ENCODE results near the gene PHF21A. TPM values are rescaled to one million over a fixed set of nuclear protein-coding genes. Genes with fewer than 3 reads are reported as not detected.
A peak's percentile ranks its signal among the peaks of the same experiment; 100 is the strongest.

Gene PHF21A
- total and polyA plus RNA-seq, 4 donors: 32.1 to 52.2 (median 41.5) TPM

- Histone ChIP-seq H3K4me3 (ENCODE audit: low read depth, low read length) (no peak overlapping the region), H3K4me1 (ENCODE audit: control insufficient read depth, insufficient read depth, low read length) (no peaks in the 10 kb centered on the region), H3K36me3 (ENCODE audit: control insufficient read depth, insufficient read depth, low read length) (no peaks in the 10 kb centered on the region), H3K27me3 (ENCODE audit: control insufficient read depth, insufficient read depth, low read length) (no peaks in the 10 kb centered on the region), H3K27ac (ENCODE audit: low read depth, low read length) (no peak overlapping the region), H3K9me3 (ENCODE audit: control insufficient read depth, insufficient read depth, low read length) (no peaks in the 10 kb centered on the region)
- no peak for DNase-seq (ENCODE audit: low read depth in 4 of 6, low spot score in 6 of 6)
These were observed 6.3 kb downstream of the PHF21A start for GRCh38 chr11:46114961-46115360.

GRCh38 chr11:46114378-46114777 lies 6.9 kb downstream of the PHF21A start:
- 80% methylated on average over 2 of the region's 4 CpGs for WGBS (ENCODE audit: insufficient coverage)
- H3K4me1 ChIP-seq (ENCODE audit: control insufficient read depth, insufficient read depth, low read length): no peaks in the 10 kb centered on the region
- H3K9me3 ChIP-seq (ENCODE audit: control insufficient read depth, insufficient read depth, low read length): no peaks in the 10 kb centered on the region
- H3K4me3 ChIP-seq (ENCODE audit: low read depth, low read length): no peak overlapping the region
- no peaks in the 10 kb centered on the region for H3K27me3 ChIP-seq (ENCODE audit: control insufficient read depth, insufficient read depth, low read length)
- DNase-seq (ENCODE audit: low read depth in 4 of 6, low spot score in 6 of 6): no peak
- H3K27ac ChIP-seq (ENCODE audit: low read depth, low read length): no peak overlapping the region
- no peaks in the 10 kb centered on the region for H3K36me3 ChIP-seq (ENCODE audit: control insufficient read depth, insufficient read depth, low read length)

DNA sequence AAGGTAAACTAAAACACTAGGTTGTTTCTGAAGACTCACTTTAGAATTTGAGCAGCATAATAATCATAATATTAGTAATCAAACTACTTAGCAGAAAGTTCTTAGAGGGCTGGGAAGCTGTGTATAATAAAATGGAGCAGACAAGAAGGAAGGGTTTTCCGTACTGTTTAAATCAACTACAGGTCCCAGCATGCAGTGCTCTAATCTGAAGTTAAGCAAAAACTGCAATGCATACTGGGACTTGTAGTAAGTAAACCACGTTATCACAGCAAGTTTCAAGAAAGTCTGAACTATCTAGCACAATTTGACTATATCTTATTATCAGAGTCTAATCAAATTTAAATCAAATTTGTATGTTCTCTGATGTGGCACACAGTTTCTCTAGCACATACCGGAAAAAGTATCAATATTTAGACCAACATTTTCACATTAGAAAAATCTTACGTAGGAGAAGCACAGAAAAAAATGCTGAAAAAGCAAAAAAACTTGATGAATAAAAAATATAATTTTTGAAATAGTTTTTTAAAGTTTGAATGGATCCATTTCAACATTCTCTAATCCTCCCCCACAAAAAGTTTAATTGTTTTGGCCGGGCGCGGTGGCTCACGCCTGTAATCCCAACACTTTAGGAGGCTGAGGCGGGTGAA lies 8.2 kb downstream of the PHF21A start:
- 0% methylated on average over 1 of the region's 9 CpGs for WGBS (ENCODE audit: insufficient coverage)

GRCh38 chr11:46108751-46109150 lies 12.5 kb downstream of the PHF21A start:
- Histone ChIP-seq H3K27ac (ENCODE audit: low read depth, low read length) (no peak overlapping the region), H3K4me1 (ENCODE audit: control insufficient read depth, insufficient read depth, low read length) (no peaks in the 10 kb centered on the region), H3K9me3 (ENCODE audit: control insufficient read depth, insufficient read depth, low read length) (no peaks in the 10 kb centered on the region), H3K36me3 (ENCODE audit: control insufficient read depth, insufficient read depth, low read length) (no peaks in the 10 kb centered on the region), H3K27me3 (ENCODE audit: control insufficient read depth, insufficient read depth, low read length) (no peaks in the 10 kb centered on the region), H3K4me3 (ENCODE audit: low read depth, low read length) (no peak overlapping the region)
- 80% methylated on average over 1 of the region's 2 CpGs for WGBS (ENCODE audit: insufficient coverage)
- DNase-seq (ENCODE audit: low read depth in 4 of 6, low spot score in 6 of 6): no peak

More for the DNA sequence above, 8.2 kb downstream of the PHF21A start:
- H3K4me3 ChIP-seq (ENCODE audit: low read depth, low read length): no peak overlapping the region
- no peaks in the 10 kb centered on the region for H3K9me3 ChIP-seq (ENCODE audit: control insufficient read depth, insufficient read depth, low read length)
- H3K27ac ChIP-seq (ENCODE audit: low read depth, low read length): no peak overlapping the region
- DNase-seq (ENCODE audit: low read depth in 4 of 6, low spot score in 6 of 6): peak in 3 of 6 donors; percentile 51 to 93 (median 84)
- H3K27me3 ChIP-seq (ENCODE audit: control insufficient read depth, insufficient read depth, low read length): no peaks in the 10 kb centered on the region
- H3K4me1 ChIP-seq (ENCODE audit: control insufficient read depth, insufficient read depth, low read length): no peaks in the 10 kb centered on the region
- no peaks in the 10 kb centered on the region for H3K36me3 ChIP-seq (ENCODE audit: control insufficient read depth, insufficient read depth, low read length)

DNA sequence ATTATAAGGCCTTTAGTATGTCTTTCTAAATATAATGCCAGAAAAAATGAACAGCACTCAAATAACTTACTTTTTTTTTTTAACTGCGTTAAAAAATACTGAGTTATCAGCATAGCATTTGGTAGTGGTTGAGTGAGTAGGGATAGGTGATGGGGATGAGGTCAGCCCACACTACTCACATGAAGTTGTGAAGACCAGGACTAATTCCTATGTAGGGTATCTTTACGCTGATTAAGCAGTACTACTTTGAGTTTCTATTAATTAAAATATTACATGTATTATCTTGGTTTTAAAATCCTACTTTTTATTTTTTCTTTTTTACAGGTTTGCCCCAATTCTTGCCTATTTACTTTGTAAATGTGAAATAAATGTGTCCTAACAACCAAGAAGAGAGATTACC lies 13.5 kb downstream of the PHF21A start:
- H3K4me1 ChIP-seq (ENCODE audit: control insufficient read depth, insufficient read depth, low read length): no peaks in the 10 kb centered on the region
- no peak overlapping the region for H3K4me3 ChIP-seq (ENCODE audit: low read depth, low read length)
- no peaks in the 10 kb centered on the region for H3K9me3 ChIP-seq (ENCODE audit: control insufficient read depth, insufficient read depth, low read length)
- no peak for DNase-seq (ENCODE audit: low read depth in 4 of 6, low spot score in 6 of 6)
- no peaks in the 10 kb centered on the region for H3K36me3 ChIP-seq (ENCODE audit: control insufficient read depth, insufficient read depth, low read length)
- H3K27me3 ChIP-seq (ENCODE audit: control insufficient read depth, insufficient read depth, low read length): no peaks in the 10 kb centered on the region
- H3K27ac ChIP-seq (ENCODE audit: low read depth, low read length): no peak overlapping the region
- WGBS (ENCODE audit: insufficient coverage): no CpG with 5 or more reads among the region's 2 CpGs

- no CpG with 5 or more reads among the region's 4 CpGs for WGBS (ENCODE audit: insufficient coverage)
- Histone ChIP-seq H3K4me1 (ENCODE audit: control insufficient read depth, insufficient read depth, low read length) (no peaks in the 10 kb centered on the region), H3K4me3 (ENCODE audit: low read depth, low read length) (no peak overlapping the region), H3K9me3 (ENCODE audit: control insufficient read depth, insufficient read depth, low read length) (no peaks in the 10 kb centered on the region), H3K27ac (ENCODE audit: low read depth, low read length) (no peak overlapping the region), H3K36me3 (ENCODE audit: control insufficient read depth, insufficient read depth, low read length) (no peaks in the 10 kb centered on the region), H3K27me3 (ENCODE audit: control insufficient read depth, insufficient read depth, low read length) (no peaks in the 10 kb centered on the region)
- no peak for DNase-seq (ENCODE audit: low read depth in 4 of 6, low spot score in 6 of 6)
These were observed 13.9 kb downstream of the PHF21A start for GRCh38 chr11:46107408-46107718.

DNA sequence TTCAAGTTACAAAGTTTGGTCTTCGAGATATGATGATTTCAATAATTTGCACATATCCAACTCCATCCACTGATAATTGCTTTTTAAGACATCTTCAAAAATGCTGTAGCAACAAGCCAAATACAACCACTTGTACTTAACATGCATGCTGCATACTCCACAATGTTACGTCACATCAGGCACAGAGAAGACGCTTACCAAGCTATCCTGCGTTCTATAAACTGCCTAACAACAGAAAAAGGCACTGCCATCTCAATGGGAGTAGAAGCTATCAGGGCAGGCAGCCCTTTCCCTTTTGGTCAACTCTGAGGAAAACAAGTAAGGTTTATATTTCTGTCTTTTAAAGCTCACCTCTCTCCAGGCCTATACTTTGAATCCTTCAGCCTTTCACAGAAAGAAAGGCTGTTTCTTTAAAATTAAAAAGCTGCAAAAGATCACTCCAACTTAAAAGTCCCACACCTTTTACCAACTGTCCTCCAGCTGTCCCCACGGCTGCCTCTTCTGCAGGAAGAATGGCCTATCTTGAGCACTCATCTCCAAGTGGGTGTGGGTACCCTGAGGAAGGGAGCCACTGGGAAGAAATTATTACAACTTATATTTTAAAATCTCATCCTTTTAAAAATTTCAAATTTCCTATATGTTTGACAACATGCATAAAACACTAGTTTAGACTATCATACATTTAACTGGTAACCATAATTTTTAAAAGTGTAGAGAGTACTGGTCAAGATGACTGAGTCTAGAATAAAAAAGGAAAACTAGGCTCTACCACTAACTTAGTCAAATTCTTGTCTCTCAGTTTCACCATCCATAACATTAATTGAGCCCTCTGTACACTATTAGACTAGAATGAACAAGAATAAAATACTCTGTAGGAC lies 14.5 kb downstream of the PHF21A start:
- H3K27ac ChIP-seq (ENCODE audit: low read depth, low read length): peak overlapping the region; percentile 65
- peak in 3 of 6 donors; percentile 41 to 88 (median 83) for DNase-seq (ENCODE audit: low read depth in 4 of 6, low spot score in 6 of 6)
- H3K9me3 ChIP-seq (ENCODE audit: control insufficient read depth, insufficient read depth, low read length): no peaks in the 10 kb centered on the region
- no peak overlapping the region for H3K4me3 ChIP-seq (ENCODE audit: low read depth, low read length)
- WGBS (ENCODE audit: insufficient coverage): 0% methylated on average over 1 of the region's 5 CpGs
- no peaks in the 10 kb centered on the region for H3K27me3 ChIP-seq (ENCODE audit: control insufficient read depth, insufficient read depth, low read length)
- H3K4me1 ChIP-seq (ENCODE audit: control insufficient read depth, insufficient read depth, low read length): no peaks in the 10 kb centered on the region
- no peaks in the 10 kb centered on the region for H3K36me3 ChIP-seq (ENCODE audit: control insufficient read depth, insufficient read depth, low read length)

GRCh38 chr11:46105926-46106325 lies 15.3 kb downstream of the PHF21A start:
- WGBS (ENCODE audit: insufficient coverage): no CpG with 5 or more reads among the region's 2 CpGs
- no peaks in the 10 kb centered on the region for H3K36me3 ChIP-seq (ENCODE audit: control insufficient read depth, insufficient read depth, low read length)
- H3K4me1 ChIP-seq (ENCODE audit: control insufficient read depth, insufficient read depth, low read length): no peaks in the 10 kb centered on the region
- no peaks in the 10 kb centered on the region for H3K27me3 ChIP-seq (ENCODE audit: control insufficient read depth, insufficient read depth, low read length)
- H3K9me3 ChIP-seq (ENCODE audit: control insufficient read depth, insufficient read depth, low read length): no peaks in the 10 kb centered on the region
- no peak overlapping the region for H3K4me3 ChIP-seq (ENCODE audit: low read depth, low read length)
- H3K27ac ChIP-seq (ENCODE audit: low read depth, low read length): no peak overlapping the region
- DNase-seq (ENCODE audit: low read depth in 4 of 6, low spot score in 6 of 6): peak in 1 of 6 donors; percentile 56

- Histone ChIP-seq H3K4me3 (ENCODE audit: low read depth, low read length) (no peak overlapping the region), H3K27ac (ENCODE audit: low read depth, low read length) (no peak overlapping the region), H3K36me3 (ENCODE audit: control insufficient read depth, insufficient read depth, low read length) (no peaks in the 10 kb centered on the region), H3K4me1 (ENCODE audit: control insufficient read depth, insufficient read depth, low read length) (no peaks in the 10 kb centered on the region), H3K27me3 (ENCODE audit: control insufficient read depth, insufficient read depth, low read length) (no peaks in the 10 kb centered on the region), H3K9me3 (ENCODE audit: control insufficient read depth, insufficient read depth, low read length) (no peaks in the 10 kb centered on the region)
- no peak for DNase-seq (ENCODE audit: low read depth in 4 of 6, low spot score in 6 of 6)
- WGBS (ENCODE audit: insufficient coverage): 52% methylated on average over 4 of the region's 6 CpGs
These were observed 16.1 kb downstream of the PHF21A start for GRCh38 chr11:46105134-46105628.

- H3K4me3 ChIP-seq (ENCODE audit: low read depth, low read length): no peak overlapping the region
- no peak for DNase-seq (ENCODE audit: low read depth in 4 of 6, low spot score in 6 of 6)
- H3K27ac ChIP-seq (ENCODE audit: low read depth, low read length): no peak overlapping the region
- no peaks in the 10 kb centered on the region for H3K9me3 ChIP-seq (ENCODE audit: control insufficient read depth, insufficient read depth, low read length)
- no peaks in the 10 kb centered on the region for H3K4me1 ChIP-seq (ENCODE audit: control insufficient read depth, insufficient read depth, low read length)
- no peaks in the 10 kb centered on the region for H3K27me3 ChIP-seq (ENCODE audit: control insufficient read depth, insufficient read depth, low read length)
- H3K36me3 ChIP-seq (ENCODE audit: control insufficient read depth, insufficient read depth, low read length): no peaks in the 10 kb centered on the region
- 65% methylated on average over 2 of the region's 6 CpGs for whole genome bisulfite sequencing (ENCODE audit: insufficient coverage)
These were observed 18.4 kb downstream of the PHF21A start for GRCh38 chr11:46102843-46103242.
